WTC11 (cell line): Measurements from ENCODE around the gene ATP8B4.

Experiments used
- CBFB ChIP-seq: sonication (generic); formaldehyde crosslinking; IDR thresholded peaks from 2 replicates; pipeline ENCODE4 v1.8.1; 2022; ENCODE audit warnings: mild to moderate bottlenecking, low read depth, missing genetic modification reagents
- CTCF ChIP-seq: fragments of 200-600 bp; IDR thresholded peaks from 2 replicates; pipeline ENCODE4 v1.8.0; 2022; ENCODE audit warnings: antibody characterized with exemption
- E2F5 ChIP-seq: sonication (generic); formaldehyde crosslinking; IDR thresholded peaks from 2 replicates; pipeline ENCODE4 v1.8.1; 2022; ENCODE audit warnings: mild to moderate bottlenecking, moderate library complexity, missing genetic modification reagents
- ETV6 ChIP-seq: sonication (generic); formaldehyde crosslinking; IDR thresholded peaks from 2 replicates; pipeline ENCODE4 v1.8.1; 2022; ENCODE audit warnings: mild to moderate bottlenecking, missing genetic modification reagents
- FOXJ3 ChIP-seq: sonication (generic); formaldehyde crosslinking; IDR thresholded peaks from 2 replicates; pipeline ENCODE4 v1.9.0; 2021; ENCODE audit warnings: missing genetic modification reagents, mild to moderate bottlenecking, borderline replicate concordance
- FOXP1 ChIP-seq: sonication (generic); formaldehyde crosslinking; IDR thresholded peaks from 2 replicates; pipeline ENCODE4 v1.8.0; 2022; ENCODE audit warnings: missing genetic modification reagents, mild to moderate bottlenecking, moderate library complexity, borderline replicate concordance
- NR2C2 ChIP-seq: sonication (generic); formaldehyde crosslinking; IDR thresholded peaks from 2 replicates; pipeline ENCODE4 v1.8.0; 2022; ENCODE audit warnings: mild to moderate bottlenecking, missing genetic modification reagents
- ZNF121 ChIP-seq: sonication (generic); formaldehyde crosslinking; IDR thresholded peaks from 2 replicates; pipeline ENCODE4 v1.8.0; 2023; ENCODE audit warnings: missing genetic modification reagents
- ZNF232 ChIP-seq: sonication (generic); formaldehyde crosslinking; IDR thresholded peaks from 2 replicates; pipeline ENCODE4 v1.8.0; 2022; ENCODE audit warnings: mild to moderate bottlenecking, missing genetic modification reagents
- ZNF317 ChIP-seq: sonication (generic); formaldehyde crosslinking; IDR thresholded peaks from 2 replicates; pipeline ENCODE4 v1.8.1; 2023; ENCODE audit warnings: low read depth, mild to moderate bottlenecking, moderate library complexity, missing genetic modification reagents, borderline replicate concordance
- ZNF671 ChIP-seq: fragments of 250-450 bp; sonication (Bioruptor Pico); IDR thresholded peaks from 2 replicates; pipeline ENCODE4 v1.8.0; 2021; ENCODE audit warnings: mild to moderate bottlenecking
- TF ChIP-seq, protein P1 (sequence below): sonication (generic); formaldehyde crosslinking; IDR thresholded peaks from 2 replicates; pipeline ENCODE4 v1.8.0; 2022; ENCODE audit warnings: mild to moderate bottlenecking, missing genetic modification reagents
- TF ChIP-seq, protein P2 (sequence below): sonication (generic); formaldehyde crosslinking; IDR thresholded peaks from 2 replicates; pipeline ENCODE4 v1.8.0; 2022; ENCODE audit warnings: mild to moderate bottlenecking, missing genetic modification reagents

DNA sequence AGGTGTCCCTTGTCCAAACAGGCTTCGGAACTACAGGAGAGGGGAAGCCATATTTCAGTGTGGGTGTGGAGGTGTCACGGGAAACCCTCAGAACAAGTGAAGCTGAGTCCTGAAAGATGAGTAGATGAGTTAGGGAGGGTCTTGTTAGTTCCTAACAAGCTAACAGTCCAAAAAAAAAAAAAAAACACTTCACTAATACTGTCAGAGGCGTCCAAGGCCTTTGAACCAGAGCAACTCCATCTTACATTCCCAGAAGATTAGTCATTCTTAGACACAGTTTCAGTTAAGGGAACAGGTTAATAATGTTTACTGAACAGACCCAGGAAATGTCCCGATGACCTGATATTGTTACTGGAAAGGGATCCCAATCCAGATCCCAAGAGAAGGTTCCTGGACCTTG, 7.0 kb upstream of the ATP8B4 start:
- TF ChIP-seq CTCF (no peak), FOXP1 (no peak), CBFB (CRISPR knock-in tag) (no peak), FOXJ3 (no peak), NR2C2 (CRISPR knock-in tag) (no peak), ZNF121 (CRISPR knock-in tag) (no peak), ETV6 (no peak), ZNF671 (CRISPR knock-in tag) (no peak), ZNF232 (no peak), ZNF317 (CRISPR knock-in tag) (no peak), E2F5 (CRISPR knock-in tag) (no peak)
- TF ChIP-seq, protein P1, sequence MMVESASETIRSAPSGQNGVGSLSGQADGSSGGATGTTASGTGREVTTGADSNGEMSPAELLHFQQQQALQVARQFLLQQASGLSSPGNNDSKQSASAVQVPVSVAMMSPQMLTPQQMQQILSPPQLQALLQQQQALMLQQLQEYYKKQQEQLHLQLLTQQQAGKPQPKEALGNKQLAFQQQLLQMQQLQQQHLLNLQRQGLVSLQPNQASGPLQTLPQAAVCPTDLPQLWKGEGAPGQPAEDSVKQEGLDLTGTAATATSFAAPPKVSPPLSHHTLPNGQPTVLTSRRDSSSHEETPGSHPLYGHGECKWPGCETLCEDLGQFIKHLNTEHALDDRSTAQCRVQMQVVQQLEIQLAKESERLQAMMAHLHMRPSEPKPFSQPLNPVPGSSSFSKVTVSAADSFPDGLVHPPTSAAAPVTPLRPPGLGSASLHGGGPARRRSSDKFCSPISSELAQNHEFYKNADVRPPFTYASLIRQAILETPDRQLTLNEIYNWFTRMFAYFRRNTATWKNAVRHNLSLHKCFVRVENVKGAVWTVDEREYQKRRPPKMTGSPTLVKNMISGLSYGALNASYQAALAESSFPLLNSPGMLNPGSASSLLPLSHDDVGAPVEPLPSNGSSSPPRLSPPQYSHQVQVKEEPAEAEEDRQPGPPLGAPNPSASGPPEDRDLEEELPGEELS: no peak
- TF ChIP-seq, protein P2, sequence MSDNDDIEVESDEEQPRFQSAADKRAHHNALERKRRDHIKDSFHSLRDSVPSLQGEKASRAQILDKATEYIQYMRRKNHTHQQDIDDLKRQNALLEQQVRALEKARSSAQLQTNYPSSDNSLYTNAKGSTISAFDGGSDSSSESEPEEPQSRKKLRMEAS: no peak
